ENCODE data around the gene EPHA6.

GRCh38 chr3:97470481-97470880, 656.1 kb downstream of the EPHA6 start:
- TF ChIP-seq EZH2 (IDR thresholded peaks at IDR 0.05; ENCODE audit: low read length, missing control alignments) = no peak
- TF ChIP-seq, protein P1, sequence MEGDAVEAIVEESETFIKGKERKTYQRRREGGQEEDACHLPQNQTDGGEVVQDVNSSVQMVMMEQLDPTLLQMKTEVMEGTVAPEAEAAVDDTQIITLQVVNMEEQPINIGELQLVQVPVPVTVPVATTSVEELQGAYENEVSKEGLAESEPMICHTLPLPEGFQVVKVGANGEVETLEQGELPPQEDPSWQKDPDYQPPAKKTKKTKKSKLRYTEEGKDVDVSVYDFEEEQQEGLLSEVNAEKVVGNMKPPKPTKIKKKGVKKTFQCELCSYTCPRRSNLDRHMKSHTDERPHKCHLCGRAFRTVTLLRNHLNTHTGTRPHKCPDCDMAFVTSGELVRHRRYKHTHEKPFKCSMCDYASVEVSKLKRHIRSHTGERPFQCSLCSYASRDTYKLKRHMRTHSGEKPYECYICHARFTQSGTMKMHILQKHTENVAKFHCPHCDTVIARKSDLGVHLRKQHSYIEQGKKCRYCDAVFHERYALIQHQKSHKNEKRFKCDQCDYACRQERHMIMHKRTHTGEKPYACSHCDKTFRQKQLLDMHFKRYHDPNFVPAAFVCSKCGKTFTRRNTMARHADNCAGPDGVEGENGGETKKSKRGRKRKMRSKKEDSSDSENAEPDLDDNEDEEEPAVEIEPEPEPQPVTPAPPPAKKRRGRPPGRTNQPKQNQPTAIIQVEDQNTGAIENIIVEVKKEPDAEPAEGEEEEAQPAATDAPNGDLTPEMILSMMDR (conservative IDR thresholded peaks at IDR 0.05 in 1 of 2, IDR thresholded peaks at IDR 0.05 in 1 of 2; ENCODE audit: low read depth in 1 of 2, low read length in 2 of 2) = no peak
